ENCODE data around the gene FAM200B.

The FAM200B gene

GRCh38 chr4:15738877-15739276, 57.2 kb downstream of the FAM200B start:
- DNase-seq, result no peak
